PC-9 (cell line): ENCODE results near the gene OR10D3.

ENCODE experiments used
- EZH2 ChIP-seq: fragments of 200-600 bp; sonication (generic); IDR thresholded peaks from 2 replicates; pipeline ENCODE4 v1.8.0; 2017; ENCODE audit warnings: antibody characterized with exemption, low read depth
- TF ChIP-seq, protein P1 (sequence below): fragments of 200-600 bp; sonication (generic); conservative IDR thresholded peaks from 2 replicates; pipeline ENCODE4 v1.6.1; 2017; ENCODE audit warnings: mixed run types, antibody characterized with exemption, mild to moderate bottlenecking, moderate library complexity

DNA sequence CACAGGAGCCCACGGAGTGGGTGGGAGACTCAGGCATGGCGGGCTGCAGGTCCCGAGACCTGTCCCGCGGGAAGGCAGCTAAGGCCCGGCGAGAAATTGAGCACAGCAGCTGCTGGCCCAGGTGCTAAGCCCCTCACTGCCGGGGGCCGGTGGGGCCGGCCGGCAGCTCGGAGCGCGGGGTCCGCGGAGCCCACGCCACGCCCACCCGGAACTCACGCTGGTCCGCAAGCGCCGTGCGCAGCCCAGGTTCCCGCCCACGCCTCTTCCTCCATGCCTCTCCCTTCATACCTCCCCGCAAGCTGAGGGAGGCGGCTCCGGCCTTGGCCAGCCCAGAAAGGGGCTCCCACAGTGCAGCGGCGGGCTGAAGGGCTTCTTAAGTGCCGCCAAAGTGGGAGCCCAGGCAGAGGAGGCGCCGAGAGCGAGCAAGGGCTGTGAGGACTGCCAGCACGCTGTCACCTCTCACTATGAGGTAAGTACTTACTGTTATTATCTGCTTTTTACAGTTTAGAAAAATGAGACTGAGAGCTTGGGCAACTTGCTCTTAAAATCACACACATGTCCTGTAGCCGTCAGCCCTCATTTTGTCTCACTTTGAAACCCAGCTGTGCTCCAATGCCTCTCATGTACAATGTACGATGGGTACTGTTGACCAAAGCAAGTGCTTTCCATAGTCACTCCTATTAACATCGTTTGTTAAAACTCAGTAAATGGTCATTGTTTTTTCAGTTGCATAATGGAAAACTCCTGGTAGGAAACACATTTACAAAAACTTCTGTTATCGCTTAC lies 12.2 kb upstream of the OR10D3 start:
- TF ChIP-seq, protein P1, sequence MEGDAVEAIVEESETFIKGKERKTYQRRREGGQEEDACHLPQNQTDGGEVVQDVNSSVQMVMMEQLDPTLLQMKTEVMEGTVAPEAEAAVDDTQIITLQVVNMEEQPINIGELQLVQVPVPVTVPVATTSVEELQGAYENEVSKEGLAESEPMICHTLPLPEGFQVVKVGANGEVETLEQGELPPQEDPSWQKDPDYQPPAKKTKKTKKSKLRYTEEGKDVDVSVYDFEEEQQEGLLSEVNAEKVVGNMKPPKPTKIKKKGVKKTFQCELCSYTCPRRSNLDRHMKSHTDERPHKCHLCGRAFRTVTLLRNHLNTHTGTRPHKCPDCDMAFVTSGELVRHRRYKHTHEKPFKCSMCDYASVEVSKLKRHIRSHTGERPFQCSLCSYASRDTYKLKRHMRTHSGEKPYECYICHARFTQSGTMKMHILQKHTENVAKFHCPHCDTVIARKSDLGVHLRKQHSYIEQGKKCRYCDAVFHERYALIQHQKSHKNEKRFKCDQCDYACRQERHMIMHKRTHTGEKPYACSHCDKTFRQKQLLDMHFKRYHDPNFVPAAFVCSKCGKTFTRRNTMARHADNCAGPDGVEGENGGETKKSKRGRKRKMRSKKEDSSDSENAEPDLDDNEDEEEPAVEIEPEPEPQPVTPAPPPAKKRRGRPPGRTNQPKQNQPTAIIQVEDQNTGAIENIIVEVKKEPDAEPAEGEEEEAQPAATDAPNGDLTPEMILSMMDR = no peak
- no peak for TF ChIP-seq EZH2
